Esophagus squamous epithelium (tissue), 4 donors: ENCODE data around the gene EXOSC7.

Experiments used
- CTCF ChIP-seq, 6 experiments: fragments of 450-650 bp in 4 of 6; fragments of 200-600 bp in 2 of 6; sonication (generic) in 2 of 6; IDR thresholded peaks; one replicate each; pipeline ENCODE4 v1.5.1; 2016 to 2019; ENCODE audit warnings: antibody characterized with exemption in 6 of 6, mild to moderate bottlenecking in 4 of 6, moderate library complexity in 4 of 6
- POLR2A ChIP-seq, 4 donors: fragments of 450-650 bp; IDR thresholded peaks; one replicate each; pipeline ENCODE4 v1.6.1; 2017; ENCODE audit warnings: antibody characterized with exemption in 4 of 4, mild to moderate bottlenecking in 4 of 4, moderate library complexity in 3 of 4

GRCh38 chr3:45026957-45027356 is 50.9 kb downstream of the EXOSC7 start:
- TF ChIP-seq POLR2A (IDR thresholded peaks at IDR 0.05), result no peak
- TF ChIP-seq CTCF (IDR thresholded peaks at IDR 0.05), result no peak
